Esophagus muscularis mucosa (tissue), 4 donors: ENCODE data around the gene TNRC6A. TPM values are rescaled to one million over a fixed set of nuclear protein-coding genes. Genes with fewer than 3 reads are reported as not detected.
"Not testable (repeated sequence)": the region's sequence is repeated elsewhere in the genome, so short reads cannot be mapped to it uniquely, and the experiment has no call there.

ENCODE experiments used
- DNase-seq: peaks from one replicate; pipeline ENCODE4 v3.0.0-alpha.2; 2017; ENCODE audit errors: extremely low spot score
- H3K27ac ChIP-seq, 4 donors: fragments of 200-600 bp; sonication (generic); replicated peaks in 1 of 4; 1 replicate in 3 of 4; 2 replicates in 1 of 4; pipeline ENCODE4 v1.5.1; 2016 to 2019; ENCODE audit warnings: mild to moderate bottlenecking in 1 of 4
- H3K27me3 ChIP-seq, 4 donors: fragments of 200-600 bp; sonication (generic); one replicate each; pipeline versions ENCODE4 v1.5.1 to v1.6.0; 2016 to 2019
- H3K36me3 ChIP-seq, 4 donors: fragments of 200-600 bp; sonication (generic); one replicate each; pipeline ENCODE4 v1.5.1; 2016 to 2019
- H3K4me1 ChIP-seq, 4 donors: fragments of 200-600 bp; sonication (generic); one replicate each; pipeline ENCODE4 v1.5.1; 2016 to 2019
- H3K4me3 ChIP-seq, 4 donors: fragments of 200-600 bp; sonication (generic); 1 replicate in 2 of 4; 2 replicates in 2 of 4; pipeline ENCODE4 v1.5.1; 2016 to 2019; ENCODE audit warnings: mild to moderate bottlenecking in 4 of 4, moderate library complexity in 1 of 4
- H3K9me3 ChIP-seq, 4 donors: fragments of 200-600 bp; sonication (generic); 1 replicate in 3 of 4; 2 replicates in 1 of 4; pipeline ENCODE4 v1.5.1; 2016 to 2019
- CTCF ChIP-seq, 3 experiments: fragments of 200-600 bp in 2 of 3; fragments of 450-650 bp in 1 of 3; sonication (generic) in 2 of 3; IDR thresholded peaks; one replicate each; pipeline ENCODE4 v1.5.1; 2017 to 2019; ENCODE audit warnings: antibody characterized with exemption in 3 of 3, mild to moderate bottlenecking in 2 of 3, moderate library complexity in 1 of 3
- EP300 ChIP-seq: sonication (generic); formaldehyde crosslinking; IDR thresholded peaks from one replicate; pipeline ENCODE4 v1.6.1; 2017; ENCODE audit warnings: antibody characterized with exemption
- POLR2A ChIP-seq: fragments of 450-650 bp; IDR thresholded peaks from one replicate; pipeline ENCODE4 v1.6.1; 2017; ENCODE audit warnings: antibody characterized with exemption, moderate library complexity, mild to moderate bottlenecking, low read depth
- POLR2AphosphoS5 ChIP-seq, 2 donors: sonication (generic); formaldehyde crosslinking; IDR thresholded peaks; one replicate each; pipeline ENCODE4 v1.6.1; 2017; ENCODE audit warnings: antibody characterized with exemption in 2 of 2
- WGBS: methylation state at CpG from one replicate; pipeline ENCODE4 v1.1.5; 2018; 5-methylcytosine and 5-hydroxymethylcytosine counted together
- intact Hi-C: fragments of 100-400 bp; cut with DNase I; formaldehyde crosslinking; loops from one replicate; pipeline ENCODE4 v1.15.1; 2023
- total RNA-seq, 4 donors: library from RNA; depleted of rRNA; stranded (reverse); fragments of >200 nt; gene quantifications; one replicate each; pipeline versions ENCODE4 v1.1.0 to v1.2.1, GENCODE V29; 2016

Gene TNRC6A
- total RNA-seq, 4 donors from 2014 or later, result 44.1 to 50.7 (median 46.4) TPM

GRCh38 chr16:24855678-24856077, 126.2 kb downstream of the TNRC6A start:
- no peak for DNase-seq
- no peak overlapping the region for H3K27ac ChIP-seq
- no peaks in the 10 kb centered on the region for H3K27me3 ChIP-seq
- no peak for TF ChIP-seq CTCF (IDR thresholded peaks at IDR 0.05)
- TF ChIP-seq POLR2A, result no peak
- TF ChIP-seq EP300, result no peak
- no peak for TF ChIP-seq POLR2AphosphoS5 (IDR thresholded peaks at IDR 0.05)
- H3K9me3 ChIP-seq, result no peaks in the 10 kb centered on the region
- H3K4me1 ChIP-seq, result peaks cover 3 to 13% (median 11%) of the 10 kb centered on the region in 4 donors
- H3K4me3 ChIP-seq, result no peak overlapping the region
- intact Hi-C loops, result no loop called here
- no peaks in the 10 kb centered on the region for H3K36me3 ChIP-seq
- WGBS, result 83% methylated on average over 5 of the region's 5 CpGs

- peaks cover 3 to 13% (median 11%) of the 10 kb centered on the region in 4 donors for H3K4me1 ChIP-seq
- H3K36me3 ChIP-seq, H3K9me3 ChIP-seq, intact Hi-C loops, DNase-seq, H3K27ac ChIP-seq, H3K4me3 ChIP-seq, H3K27me3 ChIP-seq: not testable (repeated sequence)
- 84% methylated on average over 8 of the region's 8 CpGs for WGBS
Measured at GRCh38 chr16:24856871-24857270, 127.4 kb downstream of the TNRC6A start.

GRCh38 chr16:24858219-24859041, 129.0 kb downstream of the TNRC6A start:
- Histone ChIP-seq H3K9me3 (no peaks in the 10 kb centered on the region), H3K4me1 (peaks cover 3 to 11% (median 11%) of the 10 kb centered on the region in 4 donors), H3K27me3 (no peaks in the 10 kb centered on the region), H3K27ac (no peak overlapping the region), H3K4me3 (no peak overlapping the region), H3K36me3 (no peaks in the 10 kb centered on the region)
- no peak for DNase-seq
- intact Hi-C loops, result no loop called here
- TF ChIP-seq CTCF (IDR thresholded peaks at IDR 0.05) (no peak), POLR2A (no peak), EP300 (no peak), POLR2AphosphoS5 (IDR thresholded peaks at IDR 0.05) (no peak)
- 32% methylated on average over 9 of the region's 9 CpGs for WGBS

GRCh38 chr16:24861461-24861860, 132.0 kb downstream of the TNRC6A start:
- Histone ChIP-seq H3K27ac (no peak overlapping the region), H3K27me3 (no peaks in the 10 kb centered on the region), H3K4me3 (no peak overlapping the region), H3K36me3 (no peaks in the 10 kb centered on the region), H3K9me3 (peaks cover 0 to 6% (median 0%) of the 10 kb centered on the region in 4 donors), H3K4me1 (no peaks in the 10 kb centered on the region)
- intact Hi-C loops, result no loop called here
- no peak for DNase-seq
- TF ChIP-seq POLR2AphosphoS5 (IDR thresholded peaks at IDR 0.05), result no peak
- 83% methylated on average over 1 of the region's 1 CpG for WGBS

- 84% methylated on average over 3 of the region's 3 CpGs for WGBS
- TF ChIP-seq EP300 (no peak), CTCF (IDR thresholded peaks at IDR 0.05) (no peak), POLR2A (no peak), POLR2AphosphoS5 (IDR thresholded peaks at IDR 0.05) (no peak)
- H3K4me3 ChIP-seq, result no peak overlapping the region
- intact Hi-C loops, result no loop called here
- DNase-seq, result no peak
- no peaks in the 10 kb centered on the region for H3K4me1 ChIP-seq
- no peaks in the 10 kb centered on the region for H3K36me3 ChIP-seq
- H3K27me3 ChIP-seq, result no peaks in the 10 kb centered on the region
- H3K9me3 ChIP-seq, result peaks cover 0 to 6% (median 0%) of the 10 kb centered on the region in 4 donors
- H3K27ac ChIP-seq, result no peak overlapping the region
Measured at GRCh38 chr16:24863582-24864437, 134.4 kb downstream of the TNRC6A start.
